NCI-H1092 treated with DMSO at 0.1 percent for 48 hours (cell line): Measurements from ENCODE around the gene KLHL2.

ENCODE experiments used
- DNase-seq: peaks from one replicate; lab custom pipeline; 2025; lab: John Stamatoyannopoulos, UW

KLHL2 gene

DNA sequence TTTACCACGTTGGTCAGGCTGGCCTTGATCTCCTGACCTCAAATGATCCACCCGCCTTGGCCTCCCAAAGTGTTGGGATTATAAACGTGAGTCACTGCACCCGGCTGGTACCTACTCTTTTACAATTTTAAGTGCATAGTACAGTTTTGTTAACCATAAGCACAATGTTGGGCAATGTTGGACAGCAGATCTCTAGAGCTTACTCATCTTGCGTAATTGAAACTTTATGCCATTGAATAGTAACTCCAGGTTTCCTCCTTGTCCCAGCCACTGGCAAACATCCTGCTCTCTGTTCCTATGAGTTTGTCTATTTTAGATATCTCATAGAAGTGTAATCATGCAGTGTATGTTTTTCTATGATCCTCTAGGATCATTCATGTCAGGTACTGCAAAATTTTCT lies 162.2 kb downstream of the KLHL2 start:
- DNase-seq, result no peak

DNA sequence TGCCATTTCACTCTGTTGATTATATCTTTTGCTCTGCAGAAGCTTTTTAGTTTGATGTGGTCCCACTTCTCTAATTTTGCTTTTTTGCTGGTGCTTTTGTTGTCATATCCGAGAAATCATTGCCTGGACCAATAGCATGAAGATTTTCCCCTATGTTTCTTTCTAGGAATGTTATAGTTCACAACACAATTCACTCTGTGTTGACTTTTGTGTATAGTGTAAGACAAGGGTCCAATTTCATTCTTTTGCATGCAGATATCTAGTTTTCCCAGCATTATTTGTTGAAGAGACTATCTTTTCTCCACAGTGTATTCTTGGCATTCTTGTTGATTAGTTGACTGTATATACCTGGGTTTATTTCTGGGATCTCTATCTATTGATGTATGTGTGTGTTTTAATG lies 163.2 kb downstream of the KLHL2 start:
- DNase-seq, result no peak
